B cell (primary cell): ENCODE data around the gene TNPO2. TPM values are rescaled to one million over a fixed set of nuclear protein-coding genes. Genes with fewer than 3 reads are reported as not detected.
A peak's percentile ranks its signal among the peaks of the same experiment; 100 is the strongest.
"Not testable (repeated sequence)": the region's sequence is repeated elsewhere in the genome, so short reads cannot be mapped to it uniquely, and the experiment has no call there.

Experiments used
- ATAC-seq: fragments of 200-7000 bp; cut with Tn5 transposase; one replicate; pipeline ENCODE4 v1.10.0; 2021; ENCODE audit warnings: low read depth, mild to moderate bottlenecking, moderate number of reproducible peaks, moderate library complexity
- CTCF ChIA-PET: fragments of 350-600 bp; sonication (Branson Sonifier 250); formaldehyde crosslinking; loops from one replicate; lab custom pipeline; 2021; ENCODE audit warnings: antibody characterized with exemption, inconsistent platforms; lab: Charles Lee
- POLR2A ChIA-PET: fragments of 350-600 bp; sonication (Branson Sonifier 250); formaldehyde crosslinking; loops from one replicate; lab custom pipeline; 2021; ENCODE audit warnings: antibody characterized with exemption; lab: Charles Lee
- DNase-seq: peaks from one replicate; pipeline ENCODE4 v3.0.0; 2013
- H2AFZ ChIP-seq: 2 replicates; pipeline ENCODE4 v1.6.1; 2012; ENCODE audit warnings: mild to moderate bottlenecking, low read depth, low read length; ENCODE audit not compliant: insufficient read depth, poor library complexity, severe bottlenecking
- H3K27ac ChIP-seq, 2 donors: 1 replicate in 1 of 2; 2 replicates in 1 of 2; pipeline ENCODE4 v1.5.1; 2012 to 2013; ENCODE audit warnings: low read length in 2 of 2, mild to moderate bottlenecking in 2 of 2, moderate library complexity in 1 of 2
- H3K27me3 ChIP-seq, 4 experiments: fragments of 200-600 bp in 1 of 4; sonication (generic) in 1 of 4; replicated peaks in 1 of 4; 1 replicate in 2 of 4; 2 replicates in 2 of 4; pipeline versions ENCODE4 v1.6.1 to v1.7.0; 2013 to 2016; ENCODE audit warnings: low read length in 3 of 4, mild to moderate bottlenecking in 2 of 4, mixed read lengths in 1 of 4, moderate library complexity in 1 of 4; ENCODE audit not compliant: insufficient read depth in 4 of 4, control insufficient read depth in 3 of 4; ENCODE audit errors: control extremely low read depth in 1 of 4
- H3K36me3 ChIP-seq, 2 experiments: replicated peaks in 1 of 2; 1 replicate in 1 of 2; 2 replicates in 1 of 2; pipeline versions ENCODE4 v1.6.1 to v1.7.1; 2013; ENCODE audit warnings: low read length in 1 of 2; ENCODE audit not compliant: insufficient read depth in 2 of 2, control insufficient read depth in 1 of 2; ENCODE audit errors: control extremely low read depth in 1 of 2, extremely low read depth in 1 of 2
- H3K4me1 ChIP-seq, 2 donors: fragments of 200-600 bp in 1 of 2; sonication (generic) in 1 of 2; 1 replicate in 1 of 2; 2 replicates in 1 of 2; pipeline versions ENCODE4 v1.5.1 to v1.6.1; 2013 to 2017; ENCODE audit warnings: low read length in 2 of 2; ENCODE audit not compliant: control insufficient read depth in 2 of 2, insufficient read depth in 2 of 2
- H3K4me2 ChIP-seq: replicated peaks from 2 replicates; pipeline ENCODE3; 2012; ENCODE audit warnings: mild to moderate bottlenecking, low read depth, low read length; ENCODE audit not compliant: poor library complexity, severe bottlenecking
- H3K4me3 ChIP-seq, 5 experiments: fragments of 200-600 bp in 1 of 5; sonication (generic) in 1 of 5; 1 replicate in 3 of 5; 2 replicates in 2 of 5; pipeline versions ENCODE4 v1.5.1 to v1.7.0; 2011 to 2016; ENCODE audit warnings: low read length in 4 of 5, mild to moderate bottlenecking in 4 of 5, low read depth in 2 of 5, control low read depth in 1 of 5, moderate library complexity in 1 of 5; ENCODE audit not compliant: insufficient read depth in 1 of 5; ENCODE audit errors: control extremely low read depth in 1 of 5, extremely low read depth in 1 of 5
- H3K79me2 ChIP-seq: fragments of 200-600 bp; sonication (generic); one replicate; pipeline ENCODE4 v1.6.0; 2016; ENCODE audit warnings: low read length; ENCODE audit not compliant: control insufficient read depth, insufficient read depth
- H3K9ac ChIP-seq: fragments of 200-600 bp; sonication (generic); 2 replicates; pipeline ENCODE4 v1.6.1; 2017; ENCODE audit warnings: mild to moderate bottlenecking, low read length, moderate library complexity
- H3K9me3 ChIP-seq, 3 donors: one replicate each; pipeline versions ENCODE4 v1.6.1 to v1.7.1; 2013; ENCODE audit warnings: low read length in 2 of 3; ENCODE audit not compliant: control insufficient read depth in 2 of 3, insufficient read depth in 1 of 3; ENCODE audit errors: control extremely low read depth in 1 of 3
- H4K20me1 ChIP-seq: 2 replicates; pipeline ENCODE4 v1.6.0; 2012; ENCODE audit warnings: mild to moderate bottlenecking, low read length; ENCODE audit not compliant: insufficient read depth, control insufficient read depth, poor library complexity, severe bottlenecking
- H3K27ac Mint-ChIP-seq: one replicate; pipeline ENCODE4 v1.8.0; 2021; ENCODE audit warnings: mixed read lengths
- H3K27me3 Mint-ChIP-seq: one replicate; pipeline ENCODE4 v1.8.0; 2021; ENCODE audit warnings: mixed read lengths
- H3K4me1 Mint-ChIP-seq: one replicate; pipeline ENCODE4 v1.8.0; 2021; ENCODE audit warnings: mixed read lengths
- H3K4me3 Mint-ChIP-seq: one replicate; pipeline ENCODE4 v1.8.0; 2021; ENCODE audit warnings: mixed read lengths
- H3K9me3 Mint-ChIP-seq: one replicate; pipeline ENCODE4 v1.8.0; 2022; ENCODE audit warnings: mixed read lengths; ENCODE audit not compliant: insufficient read depth
- CTCF ChIP-seq: fragments of 200-600 bp; IDR thresholded peaks from one replicate; pipeline ENCODE4 v1.8.0; 2022; ENCODE audit warnings: antibody characterized with exemption, mild to moderate bottlenecking
- EZH2 ChIP-seq: IDR thresholded peaks from 2 replicates; pipeline ENCODE4 v1.6.1; 2012; ENCODE audit warnings: borderline replicate concordance, low read depth, mild to moderate bottlenecking, moderate library complexity, low read length; ENCODE audit not compliant: insufficient read depth, poor library complexity, severe bottlenecking
- WGBS: methylation state at CpG from one replicate; pipeline ENCODE4 v1.1.5; 2013; ENCODE audit warnings: missing lambda C conversion rate; ENCODE audit not compliant: insufficient coverage; 5-methylcytosine and 5-hydroxymethylcytosine counted together
- intact Hi-C: fragments of 100-400 bp; cut with micrococcal nuclease; formaldehyde crosslinking; loops from one replicate; pipeline ENCODE4 v1.10.0; 2022
- polyA plus RNA-seq: library from polyadenylated mRNA; depleted of rRNA; stranded (reverse); fragments of >200 nt; gene quantifications from 2 replicates; pipeline ENCODE4 v1.2.3, GENCODE V29; 2012
- total RNA-seq, 2 donors: library from RNA; stranded (reverse); fragments of 120-200 nt in 1 of 2; gene quantifications; 1 replicate in 1 of 2; 2 replicates in 1 of 2; pipeline versions ENCODE4 v1.2.3 to v1.2.4, GENCODE V29; 2013 to 2022

The TNPO2 gene
- total and polyA plus RNA-seq, 2 donors (not counting 1 experiment from before 2014, with no cell fraction given): 73.7 to 85.6 TPM

DNA sequence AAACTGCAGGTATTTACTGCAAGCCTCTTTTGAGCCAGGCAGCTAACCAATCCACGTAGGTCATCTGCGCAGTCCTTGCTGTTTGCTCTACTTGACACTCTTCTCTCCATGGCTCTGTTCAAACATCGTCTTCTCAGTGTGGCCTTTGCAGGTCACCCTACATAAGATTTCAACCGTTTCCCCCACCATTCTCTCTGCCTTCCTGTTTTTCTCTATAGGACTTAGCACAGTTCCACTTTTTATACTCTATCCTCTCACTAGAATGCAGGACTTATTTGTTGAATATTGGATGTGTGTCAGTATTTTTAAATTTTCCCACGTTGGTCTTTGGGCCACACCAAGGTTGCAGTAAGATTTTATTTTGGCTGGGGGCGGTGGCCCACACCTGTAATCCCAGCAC lies 25.6 kb downstream of the TNPO2 start:
- TF ChIP-seq EZH2: no peak
- TF ChIP-seq CTCF: no peak
- WGBS: 83% methylated on average over 5 of the region's 6 CpGs
- H3K79me2 ChIP-seq: peaks cover 3% of the 10 kb centered on the region
- H4K20me1 ChIP-seq: no peaks in the 10 kb centered on the region
- H3K4me2 ChIP-seq: no peak overlapping the region
- ATAC-seq (no peak), DNase-seq (no peak)
- intact Hi-C loops: no loop called here
- peak overlapping the region; percentile 81 for H3K27ac Mint-ChIP-seq
- POLR2A ChIA-PET: no interaction called here
- no peak overlapping the region for H3K4me3 ChIP-seq
- no peaks in the 10 kb centered on the region for H3K27me3 ChIP-seq
- H3K4me1 ChIP-seq: peaks cover 13 to 17% of the 10 kb centered on the region in 2 donors
- peaks cover 10% of the 10 kb centered on the region for H3K4me1 Mint-ChIP-seq
- peak overlapping the region; percentile 86 for H3K4me3 Mint-ChIP-seq
- no peak overlapping the region for H2AFZ ChIP-seq
- H3K9ac ChIP-seq: no peak overlapping the region
- peak overlapping the region in 1 of 2 donors; percentile 26 for H3K27ac ChIP-seq
- CTCF ChIA-PET: interaction anchor here (1.1 kb wide), 1 partner anchor 148 kb away, joined by 3 read pairs; no protein-coding TSS in a partner anchor
- H3K36me3 ChIP-seq: peaks cover 2 to 22% of the 10 kb centered on the region in 2 experiments
- no peaks in the 10 kb centered on the region for H3K9me3 Mint-ChIP-seq
- no peaks in the 10 kb centered on the region for H3K27me3 Mint-ChIP-seq
- H3K9me3 ChIP-seq: no peaks in the 10 kb centered on the region

- not testable (repeated sequence) for H2AFZ ChIP-seq, H3K27me3 Mint-ChIP-seq, H3K9me3 Mint-ChIP-seq, H3K9ac ChIP-seq, H3K79me2 ChIP-seq, H4K20me1 ChIP-seq, H3K9me3 ChIP-seq, DNase-seq, H3K27me3 ChIP-seq, H3K4me1 Mint-ChIP-seq, ATAC-seq
- peaks cover 13 to 17% of the 10 kb centered on the region in 2 donors for H3K4me1 ChIP-seq
- peak overlapping the region in 1 of 5 experiments; percentile 82 for H3K4me3 ChIP-seq
- H3K4me2 ChIP-seq: peak overlapping the region; percentile 99
- peak overlapping the region; percentile 50 for H3K27ac Mint-ChIP-seq
- ChIA-PET CTCF (interaction anchor here (0.7 to 3.5 kb wide), 2 partner anchors 20 to 43 kb away, joined by 3 to 16 read pairs; no protein-coding TSS in a partner anchor), POLR2A (interaction anchor here (1.0 to 2.6 kb wide), 2 partner anchors 16 to 37 kb away, joined by 3 to 12 read pairs; partner anchors contain the start of gene DHPS)
- intact Hi-C loops: loop anchor here (2.0 kb wide), 1 partner anchor 1193 kb away; the partner anchor contains the start of gene ZNF653
- H3K36me3 ChIP-seq: peaks cover 0 to 15% of the 10 kb centered on the region in 2 experiments
- 98% methylated on average over 22 of the region's 22 CpGs for WGBS
- H3K27ac ChIP-seq: peak overlapping the region; percentile 85 to 93
- H3K4me3 Mint-ChIP-seq: peak overlapping the region; percentile 47
Measured at GRCh38 chr19:12697425-12697824, 26.3 kb downstream of the TNPO2 start.
